ENCODE measurements around the gene NDUFS2.

The NDUFS2 gene

DNA sequence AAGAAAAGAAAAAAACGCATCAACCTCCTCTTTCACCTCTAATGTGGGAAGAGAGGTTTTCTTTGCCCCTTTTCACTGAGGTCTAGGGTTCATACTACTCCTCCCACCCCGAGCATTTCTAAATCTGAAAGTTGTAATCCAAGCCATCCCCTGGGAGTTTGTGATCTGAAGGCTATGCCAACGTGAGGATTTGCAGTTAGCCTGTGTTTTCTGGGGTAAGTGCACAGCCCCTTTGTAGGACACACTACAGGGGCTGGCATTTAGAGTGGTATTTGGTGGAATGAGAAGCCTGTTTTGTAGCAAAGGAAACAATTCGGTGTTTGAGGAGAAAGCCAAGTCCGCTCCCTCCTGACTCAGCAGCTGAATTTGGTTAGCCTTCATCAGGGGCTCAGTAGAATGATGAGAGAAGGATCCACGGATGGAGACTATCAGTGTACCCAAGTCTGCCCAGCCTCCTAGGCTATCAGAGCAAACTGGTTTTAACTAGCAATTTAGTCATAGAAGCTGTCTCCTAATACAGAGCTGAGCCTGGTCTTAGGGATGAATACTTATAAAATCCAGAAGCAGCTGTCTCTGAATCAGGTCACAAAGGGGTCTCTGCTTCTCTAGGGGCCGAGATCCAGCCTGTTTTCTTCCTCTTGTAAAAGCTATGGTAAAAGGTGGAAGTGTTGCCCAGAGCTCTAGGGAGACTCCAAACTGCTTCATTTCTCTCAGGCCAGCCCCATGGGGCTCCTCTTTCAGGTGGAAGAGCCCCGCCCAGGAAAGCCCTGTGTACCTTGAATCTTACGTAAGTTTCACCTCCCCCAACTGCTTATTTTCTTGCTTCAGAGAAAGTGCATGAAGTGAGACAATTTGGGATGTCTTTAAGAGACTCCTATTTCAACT is 58.5 kb downstream of the NDUFS2 start:
- ATAC-seq, result no peak

DNA sequence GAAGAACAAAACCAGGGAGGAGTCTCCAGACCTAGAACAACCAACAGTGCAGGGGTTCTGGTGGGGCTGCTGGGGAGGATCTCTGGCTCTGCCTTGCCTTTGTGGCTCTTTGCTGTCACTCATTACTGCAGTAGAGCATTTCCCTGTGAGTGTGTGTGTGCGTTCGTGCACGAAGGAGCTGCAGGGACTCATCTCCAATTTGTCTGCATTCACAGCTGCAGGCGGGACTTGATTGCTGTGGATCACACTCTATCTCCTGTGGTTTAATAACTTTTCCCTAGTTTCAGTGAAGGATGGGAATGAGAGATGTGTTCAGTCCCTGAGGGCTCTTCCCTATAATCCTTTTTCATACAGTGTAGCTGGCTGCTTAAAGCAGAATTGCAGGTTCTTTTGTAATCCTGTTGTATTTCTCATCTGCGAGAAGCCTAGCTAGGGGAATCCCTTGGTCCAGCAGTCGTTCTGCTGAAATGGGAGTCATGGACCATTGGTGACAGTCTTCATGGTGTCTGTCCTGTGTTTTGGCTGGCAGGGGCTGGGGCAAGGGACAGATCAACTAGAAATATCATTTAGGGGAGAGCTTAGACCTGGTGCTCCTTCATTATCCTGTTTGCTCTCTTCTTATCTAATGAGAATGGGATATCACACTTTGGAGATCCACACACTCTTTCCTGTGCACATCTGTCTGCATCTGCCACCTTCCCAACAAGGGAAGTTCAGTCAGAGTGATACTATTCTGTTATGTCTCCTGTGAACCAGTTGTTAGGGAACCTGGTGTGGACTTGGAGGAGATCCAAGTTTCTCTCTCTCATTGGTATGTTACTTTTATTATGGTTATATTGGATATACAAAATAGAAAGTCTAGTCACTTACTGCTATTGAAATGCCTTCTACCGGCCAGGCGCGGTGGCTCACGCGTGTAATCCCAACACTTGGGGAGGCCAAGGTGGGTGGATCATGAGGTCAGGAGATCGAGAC is 59.4 kb downstream of the NDUFS2 start:
- ATAC-seq, result no peak

More for the DNA sequence above, 58.5 kb downstream of the NDUFS2 start:
- TF ChIP-seq ESRRG (CRISPR knock-in tag; IDR thresholded peaks at IDR 0.05) (no peak), GLIS3 (CRISPR knock-in tag; IDR thresholded peaks at IDR 0.05) (no peak), TOX (CRISPR knock-in tag; IDR thresholded peaks at IDR 0.05; ENCODE audit: borderline replicate concordance) (no peak), ZFP30 (CRISPR knock-in tag; IDR thresholded peaks at IDR 0.05) (no peak), ISL1 (CRISPR knock-in tag; IDR thresholded peaks at IDR 0.05) (no peak), RARB (CRISPR knock-in tag; IDR thresholded peaks at IDR 0.05) (no peak), ZNF8 (CRISPR knock-in tag; IDR thresholded peaks at IDR 0.05) (no peak)
- TF ChIP-seq, protein P1, sequence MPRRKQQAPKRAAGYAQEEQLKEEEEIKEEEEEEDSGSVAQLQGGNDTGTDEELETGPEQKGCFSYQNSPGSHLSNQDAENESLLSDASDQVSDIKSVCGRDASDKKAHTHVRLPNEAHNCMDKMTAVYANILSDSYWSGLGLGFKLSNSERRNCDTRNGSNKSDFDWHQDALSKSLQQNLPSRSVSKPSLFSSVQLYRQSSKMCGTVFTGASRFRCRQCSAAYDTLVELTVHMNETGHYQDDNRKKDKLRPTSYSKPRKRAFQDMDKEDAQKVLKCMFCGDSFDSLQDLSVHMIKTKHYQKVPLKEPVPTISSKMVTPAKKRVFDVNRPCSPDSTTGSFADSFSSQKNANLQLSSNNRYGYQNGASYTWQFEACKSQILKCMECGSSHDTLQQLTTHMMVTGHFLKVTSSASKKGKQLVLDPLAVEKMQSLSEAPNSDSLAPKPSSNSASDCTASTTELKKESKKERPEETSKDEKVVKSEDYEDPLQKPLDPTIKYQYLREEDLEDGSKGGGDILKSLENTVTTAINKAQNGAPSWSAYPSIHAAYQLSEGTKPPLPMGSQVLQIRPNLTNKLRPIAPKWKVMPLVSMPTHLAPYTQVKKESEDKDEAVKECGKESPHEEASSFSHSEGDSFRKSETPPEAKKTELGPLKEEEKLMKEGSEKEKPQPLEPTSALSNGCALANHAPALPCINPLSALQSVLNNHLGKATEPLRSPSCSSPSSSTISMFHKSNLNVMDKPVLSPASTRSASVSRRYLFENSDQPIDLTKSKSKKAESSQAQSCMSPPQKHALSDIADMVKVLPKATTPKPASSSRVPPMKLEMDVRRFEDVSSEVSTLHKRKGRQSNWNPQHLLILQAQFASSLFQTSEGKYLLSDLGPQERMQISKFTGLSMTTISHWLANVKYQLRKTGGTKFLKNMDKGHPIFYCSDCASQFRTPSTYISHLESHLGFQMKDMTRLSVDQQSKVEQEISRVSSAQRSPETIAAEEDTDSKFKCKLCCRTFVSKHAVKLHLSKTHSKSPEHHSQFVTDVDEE (CRISPR knock-in tag; IDR thresholded peaks at IDR 0.05), result no peak
- TF ChIP-seq, protein P2, sequence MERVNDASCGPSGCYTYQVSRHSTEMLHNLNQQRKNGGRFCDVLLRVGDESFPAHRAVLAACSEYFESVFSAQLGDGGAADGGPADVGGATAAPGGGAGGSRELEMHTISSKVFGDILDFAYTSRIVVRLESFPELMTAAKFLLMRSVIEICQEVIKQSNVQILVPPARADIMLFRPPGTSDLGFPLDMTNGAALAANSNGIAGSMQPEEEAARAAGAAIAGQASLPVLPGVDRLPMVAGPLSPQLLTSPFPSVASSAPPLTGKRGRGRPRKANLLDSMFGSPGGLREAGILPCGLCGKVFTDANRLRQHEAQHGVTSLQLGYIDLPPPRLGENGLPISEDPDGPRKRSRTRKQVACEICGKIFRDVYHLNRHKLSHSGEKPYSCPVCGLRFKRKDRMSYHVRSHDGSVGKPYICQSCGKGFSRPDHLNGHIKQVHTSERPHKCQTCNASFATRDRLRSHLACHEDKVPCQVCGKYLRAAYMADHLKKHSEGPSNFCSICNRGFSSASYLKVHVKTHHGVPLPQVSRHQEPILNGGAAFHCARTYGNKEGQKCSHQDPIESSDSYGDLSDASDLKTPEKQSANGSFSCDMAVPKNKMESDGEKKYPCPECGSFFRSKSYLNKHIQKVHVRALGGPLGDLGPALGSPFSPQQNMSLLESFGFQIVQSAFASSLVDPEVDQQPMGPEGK (CRISPR knock-in tag; IDR thresholded peaks at IDR 0.05; ENCODE audit: borderline replicate concordance), result no peak

More for the DNA sequence above, 59.4 kb downstream of the NDUFS2 start:
- TF ChIP-seq, protein P3, sequence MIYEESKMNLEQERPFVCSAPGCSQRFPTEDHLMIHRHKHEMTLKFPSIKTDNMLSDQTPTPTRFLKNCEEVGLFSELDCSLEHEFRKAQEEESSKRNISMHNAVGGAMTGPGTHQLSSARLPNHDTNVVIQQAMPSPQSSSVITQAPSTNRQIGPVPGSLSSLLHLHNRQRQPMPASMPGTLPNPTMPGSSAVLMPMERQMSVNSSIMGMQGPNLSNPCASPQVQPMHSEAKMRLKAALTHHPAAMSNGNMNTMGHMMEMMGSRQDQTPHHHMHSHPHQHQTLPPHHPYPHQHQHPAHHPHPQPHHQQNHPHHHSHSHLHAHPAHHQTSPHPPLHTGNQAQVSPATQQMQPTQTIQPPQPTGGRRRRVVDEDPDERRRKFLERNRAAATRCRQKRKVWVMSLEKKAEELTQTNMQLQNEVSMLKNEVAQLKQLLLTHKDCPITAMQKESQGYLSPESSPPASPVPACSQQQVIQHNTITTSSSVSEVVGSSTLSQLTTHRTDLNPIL (CRISPR knock-in tag; IDR thresholded peaks at IDR 0.05; ENCODE audit: low read depth), result no peak
- TF ChIP-seq TOX (CRISPR knock-in tag; IDR thresholded peaks at IDR 0.05; ENCODE audit: borderline replicate concordance), result no peak
- TF ChIP-seq ISL1 (CRISPR knock-in tag; IDR thresholded peaks at IDR 0.05), result no peak
- TF ChIP-seq ZNF8 (CRISPR knock-in tag; IDR thresholded peaks at IDR 0.05), result no peak
- no peak for TF ChIP-seq SNAI2 (CRISPR knock-in tag; IDR thresholded peaks at IDR 0.05)
- TF ChIP-seq ZC3H10 (CRISPR knock-in tag; IDR thresholded peaks at IDR 0.05), result no peak
- TF ChIP-seq, protein P1 (CRISPR knock-in tag; IDR thresholded peaks at IDR 0.05), result no peak
- no peak for TF ChIP-seq GLIS3 (CRISPR knock-in tag; IDR thresholded peaks at IDR 0.05)
- TF ChIP-seq ZFP3 (CRISPR knock-in tag; IDR thresholded peaks at IDR 0.05), result no peak

Data from SK-N-SH treated with all-trans-retinoic acid at 6 μM for 48 hours (cell line).